GM23248 (cell line): Measurements from ENCODE around the gene PLA2G4F.

Source experiments
- EZH2 ChIP-seq: fragments of 200-600 bp; sonication (generic); IDR thresholded peaks from 2 replicates; pipeline ENCODE4 v1.6.1; 2018; ENCODE audit warnings: antibody characterized with exemption, mild to moderate bottlenecking; ENCODE audit not compliant: insufficient read depth, poor library complexity, severe bottlenecking
- EZH2phosphoT487 ChIP-seq: fragments of 200-600 bp; sonication (generic); IDR thresholded peaks from 2 replicates; pipeline ENCODE4 v1.6.1; 2018; ENCODE audit warnings: antibody characterized with exemption, moderate library complexity, mild to moderate bottlenecking, low read depth; ENCODE audit not compliant: insufficient read depth

DNA sequence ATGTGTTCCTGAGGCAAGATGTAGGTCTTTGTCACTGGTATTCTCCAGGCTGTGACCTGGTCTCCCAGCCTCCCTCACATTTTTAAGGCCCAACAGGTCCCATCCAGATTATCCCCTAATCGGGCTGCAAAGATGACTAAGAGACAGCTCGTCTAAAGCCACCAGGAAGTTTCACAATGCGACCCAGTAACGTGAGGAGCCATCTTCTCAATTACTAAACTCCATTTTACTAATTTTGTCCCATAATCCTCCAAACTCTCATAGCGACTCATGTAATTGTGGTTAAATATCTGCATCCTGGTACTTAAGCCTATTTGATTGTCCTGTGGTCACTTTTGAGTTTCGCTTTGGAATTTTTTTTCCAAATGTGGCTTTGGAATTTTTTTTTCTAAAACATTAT lies 8.7 kb upstream of the PLA2G4F start:
- TF ChIP-seq EZH2 (no peak), EZH2phosphoT487 (no peak)
